Testis (tissue), 3 donors: Measurements from ENCODE around the gene LGI1. TPM values are rescaled to one million over a fixed set of nuclear protein-coding genes. Genes with fewer than 3 reads are reported as not detected.

Experiments
- DNase-seq: peaks from one replicate; pipeline ENCODE4 v3.0.0-alpha.2; 2019
- H3K27ac ChIP-seq, 2 donors: fragments of 200-600 bp; sonication (generic); one replicate each; pipeline ENCODE4 v1.5.1; 2019
- H3K27me3 ChIP-seq: fragments of 200-600 bp; sonication (generic); one replicate; pipeline ENCODE4 v1.5.1; 2019
- H3K36me3 ChIP-seq: fragments of 200-600 bp; sonication (generic); one replicate; pipeline ENCODE4 v1.5.1; 2017; ENCODE audit warnings: low read depth; ENCODE audit errors: missing control alignments
- H3K4me1 ChIP-seq: fragments of 200-600 bp; sonication (generic); one replicate; pipeline ENCODE4 v1.5.1; 2019
- H3K4me3 ChIP-seq, 2 donors: fragments of 200-600 bp; sonication (generic); one replicate each; pipeline ENCODE4 v1.5.1; 2017 to 2019
- H3K9me3 ChIP-seq: fragments of 200-600 bp; sonication (generic); one replicate; pipeline ENCODE4 v1.5.1; 2017
- POLR2A ChIP-seq: fragments of 450-650 bp; IDR thresholded peaks from one replicate; pipeline ENCODE4 v1.6.1; 2017; ENCODE audit warnings: antibody characterized with exemption, mild to moderate bottlenecking, moderate library complexity
- WGBS, 2 donors: methylation state at CpG; one replicate each; pipeline ENCODE4 v1.1.5; 2018; 5-methylcytosine and 5-hydroxymethylcytosine counted together
- intact Hi-C: fragments of 100-400 bp; cut with DNase I; formaldehyde crosslinking; loops from one replicate; pipeline ENCODE4 v1.15.1; 2023; ENCODE audit warnings: low total_unique reads
- polyA plus RNA-seq: library from polyadenylated mRNA; stranded (reverse); fragments of 350-450 nt; fragmentation: Illumina TruSeq; extraction: RNeasy Lipid Tissue Mini Kit (QIAGEN cat#74804); gene quantifications from one replicate; pipeline ENCODE4 v1.2.3, GENCODE V29; 2014; ENCODE audit warnings: low read depth, low replicate concordance; ENCODE audit not compliant: insufficient read depth
- total RNA-seq, 2 donors: library from RNA; depleted of rRNA; stranded (reverse); fragments of >200 nt; gene quantifications; one replicate each; pipeline ENCODE4 v1.2.3, GENCODE V29; 2016
- TF ChIP-seq, protein P1 (sequence below), 3 experiments: fragments of 450-650 bp in 2 of 3; fragments of 200-600 bp in 1 of 3; sonication (generic) in 1 of 3; IDR thresholded peaks; one replicate each; pipeline ENCODE4 v1.5.1; 2016 to 2019; ENCODE audit warnings: antibody characterized with exemption in 3 of 3, mild to moderate bottlenecking in 2 of 3, moderate library complexity in 1 of 3

Gene LGI1
- total and polyA plus RNA-seq, 3 donors from 2014 or later, result 0.56 to 2.1 (median 1.0) TPM

DNA sequence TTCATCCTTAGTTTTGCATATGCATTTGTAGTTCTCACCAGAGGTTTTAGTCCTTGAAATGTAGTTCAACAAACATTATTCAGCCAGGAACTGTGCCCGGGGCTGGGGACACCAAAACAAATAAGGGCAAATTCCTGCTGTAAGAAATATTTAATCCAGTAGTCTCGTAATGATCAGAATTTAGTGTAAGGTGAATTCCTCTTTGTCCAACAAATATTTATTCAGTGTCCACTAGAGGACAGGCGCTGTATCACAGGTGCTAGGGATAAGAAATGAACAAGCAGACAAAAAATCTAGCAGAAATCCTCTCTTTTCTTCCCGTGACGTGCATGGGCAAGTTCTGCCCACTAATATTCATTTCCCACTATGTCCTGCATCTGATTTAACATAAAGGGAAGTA, 17.6 kb downstream of the LGI1 start:
- TF ChIP-seq POLR2A, result no peak
- TF ChIP-seq, protein P1, sequence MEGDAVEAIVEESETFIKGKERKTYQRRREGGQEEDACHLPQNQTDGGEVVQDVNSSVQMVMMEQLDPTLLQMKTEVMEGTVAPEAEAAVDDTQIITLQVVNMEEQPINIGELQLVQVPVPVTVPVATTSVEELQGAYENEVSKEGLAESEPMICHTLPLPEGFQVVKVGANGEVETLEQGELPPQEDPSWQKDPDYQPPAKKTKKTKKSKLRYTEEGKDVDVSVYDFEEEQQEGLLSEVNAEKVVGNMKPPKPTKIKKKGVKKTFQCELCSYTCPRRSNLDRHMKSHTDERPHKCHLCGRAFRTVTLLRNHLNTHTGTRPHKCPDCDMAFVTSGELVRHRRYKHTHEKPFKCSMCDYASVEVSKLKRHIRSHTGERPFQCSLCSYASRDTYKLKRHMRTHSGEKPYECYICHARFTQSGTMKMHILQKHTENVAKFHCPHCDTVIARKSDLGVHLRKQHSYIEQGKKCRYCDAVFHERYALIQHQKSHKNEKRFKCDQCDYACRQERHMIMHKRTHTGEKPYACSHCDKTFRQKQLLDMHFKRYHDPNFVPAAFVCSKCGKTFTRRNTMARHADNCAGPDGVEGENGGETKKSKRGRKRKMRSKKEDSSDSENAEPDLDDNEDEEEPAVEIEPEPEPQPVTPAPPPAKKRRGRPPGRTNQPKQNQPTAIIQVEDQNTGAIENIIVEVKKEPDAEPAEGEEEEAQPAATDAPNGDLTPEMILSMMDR (IDR thresholded peaks at IDR 0.05), result no peak
- Histone ChIP-seq H3K36me3 (no peaks in the 10 kb centered on the region), H3K27ac (no peak overlapping the region), H3K4me3 (no peak overlapping the region), H3K4me1 (peaks cover 3% of the 10 kb centered on the region), H3K9me3 (no peaks in the 10 kb centered on the region), H3K27me3 (no peaks in the 10 kb centered on the region)
- intact Hi-C loops, result no loop called here
- DNase-seq, result no peak
- 88 to 92% methylated on average over 5 of the region's 5 CpGs for WGBS, 2 donors

DNA sequence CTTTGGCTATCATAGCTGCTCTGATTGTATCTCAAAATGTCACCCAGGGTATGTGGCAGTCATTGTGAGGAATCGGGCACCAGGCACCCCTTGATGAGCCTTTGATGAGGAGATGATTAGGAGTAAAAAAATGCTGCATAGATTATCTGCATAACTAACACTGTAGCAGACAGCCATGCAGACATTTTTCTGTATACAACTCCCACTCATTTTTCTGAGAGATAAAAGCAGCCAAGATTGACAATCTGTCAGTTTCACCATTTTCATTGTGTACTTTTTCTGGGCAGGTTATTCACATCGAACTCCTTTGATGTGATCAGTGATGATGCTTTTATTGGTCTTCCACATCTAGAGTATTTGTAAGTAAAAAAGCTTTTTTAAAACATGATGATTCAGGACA, 19.4 kb downstream of the LGI1 start:
- Histone ChIP-seq H3K27ac (no peak overlapping the region), H3K36me3 (no peaks in the 10 kb centered on the region), H3K4me3 (no peak overlapping the region), H3K27me3 (no peaks in the 10 kb centered on the region), H3K9me3 (no peaks in the 10 kb centered on the region), H3K4me1 (peaks cover 3% of the 10 kb centered on the region)
- 40 to 41% methylated on average over 2 of the region's 2 CpGs for WGBS, 2 donors
- TF ChIP-seq POLR2A, result no peak
- TF ChIP-seq, protein P1 (IDR thresholded peaks at IDR 0.05), result no peak
- no peak for DNase-seq
- intact Hi-C loops, result no loop called here

DNA sequence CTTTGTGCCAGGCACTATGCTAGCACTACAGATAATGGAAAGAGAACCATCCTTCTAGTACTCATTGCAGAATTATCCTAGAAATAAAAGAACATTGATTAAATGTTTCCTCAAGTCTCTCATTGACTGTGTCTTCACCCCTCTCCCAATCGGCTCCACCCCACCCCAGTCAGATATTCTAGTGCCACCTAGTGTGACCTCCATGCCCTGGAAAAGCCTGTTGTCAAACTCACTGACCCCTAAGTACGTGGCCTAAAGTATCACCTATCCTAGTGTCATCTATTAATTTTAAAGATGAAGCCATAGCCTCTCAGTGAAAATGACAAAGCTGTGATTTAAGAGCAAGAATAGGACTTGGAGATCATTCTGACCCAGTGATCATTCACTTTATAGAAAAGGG, 26.3 kb downstream of the LGI1 start:
- WGBS, 2 donors, result 73 to 74% methylated on average over 2 of the region's 2 CpGs
- TF ChIP-seq, protein P1 (IDR thresholded peaks at IDR 0.05), result no peak
- TF ChIP-seq POLR2A, result no peak
- Histone ChIP-seq H3K9me3 (no peaks in the 10 kb centered on the region), H3K4me1 (no peaks in the 10 kb centered on the region), H3K4me3 (no peak overlapping the region), H3K27ac (no peak overlapping the region), H3K27me3 (no peaks in the 10 kb centered on the region), H3K36me3 (no peaks in the 10 kb centered on the region)
- DNase-seq, result no peak
- intact Hi-C loops, result no loop called here

DNA sequence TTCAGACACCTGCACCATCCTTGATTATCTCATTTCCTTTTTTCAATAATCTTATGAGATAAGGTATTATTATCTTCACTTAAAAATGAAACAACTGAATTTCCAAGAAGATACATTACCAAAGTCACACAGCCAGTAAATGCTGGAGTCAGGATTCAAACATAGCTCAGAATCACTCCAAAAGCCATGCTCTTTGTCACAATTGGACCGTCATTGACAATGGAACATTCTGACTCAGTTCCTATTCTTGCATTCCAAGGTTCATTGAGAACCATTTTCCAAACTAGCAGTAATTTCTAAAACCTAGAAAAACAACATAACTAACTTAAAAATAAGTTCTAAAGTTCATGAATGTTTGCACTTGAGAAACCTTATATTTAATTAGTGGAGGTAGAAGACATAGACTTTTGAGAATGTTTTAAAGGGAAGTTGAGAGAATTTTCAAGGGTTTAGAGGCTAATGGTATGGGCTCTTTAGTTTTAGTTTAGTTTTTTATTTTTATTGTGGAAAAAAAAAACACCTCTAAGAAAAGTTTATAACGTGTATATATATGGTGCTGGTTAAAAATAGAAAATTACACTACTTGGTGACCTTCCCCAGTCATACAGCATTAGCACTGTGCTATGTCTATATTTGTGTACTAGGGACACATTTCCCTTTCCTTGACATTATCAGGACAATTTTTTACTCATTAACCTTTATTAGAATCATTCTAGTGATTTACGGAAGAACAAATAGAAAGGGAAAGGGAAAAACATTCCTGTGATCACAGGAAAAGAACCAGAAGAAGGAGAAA, 30.9 kb downstream of the LGI1 start:
- intact Hi-C loops, result no loop called here
- no peaks in the 10 kb centered on the region for H3K27me3 ChIP-seq
- no peak overlapping the region for H3K4me3 ChIP-seq
- no peak for TF ChIP-seq POLR2A
- TF ChIP-seq, protein P1 (IDR thresholded peaks at IDR 0.05), result no peak
- H3K4me1 ChIP-seq, result no peaks in the 10 kb centered on the region
- no peaks in the 10 kb centered on the region for H3K36me3 ChIP-seq
- no peak for DNase-seq
- WGBS, 2 donors, result 91 to 94% methylated on average over 3 of the region's 3 CpGs
- no peak overlapping the region for H3K27ac ChIP-seq
- H3K9me3 ChIP-seq, result no peaks in the 10 kb centered on the region

DNA sequence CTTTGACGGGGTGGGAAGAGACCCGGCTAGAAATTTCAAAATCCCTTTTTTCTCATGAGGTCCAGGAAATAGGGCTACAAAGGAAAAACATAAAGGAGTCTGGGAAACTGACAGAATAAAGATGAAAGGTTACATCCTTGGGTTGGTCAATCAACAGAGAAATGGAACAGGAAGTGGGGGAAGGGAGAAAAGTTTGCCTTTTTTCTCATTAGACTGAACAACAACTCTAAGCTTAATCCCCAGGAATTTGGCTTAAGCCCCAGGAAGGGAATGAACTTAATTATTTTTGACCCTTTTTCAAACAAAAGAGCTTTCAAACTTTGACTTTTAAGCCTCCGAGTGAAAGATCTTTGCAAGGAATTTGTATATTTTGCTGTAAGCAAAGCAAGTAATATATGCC, 32.7 kb downstream of the LGI1 start:
- DNase-seq, result no peak
- no peaks in the 10 kb centered on the region for H3K4me1 ChIP-seq
- intact Hi-C loops, result no loop called here
- H3K4me3 ChIP-seq, result no peak overlapping the region
- no peaks in the 10 kb centered on the region for H3K36me3 ChIP-seq
- no peak for TF ChIP-seq POLR2A
- TF ChIP-seq, protein P1 (IDR thresholded peaks at IDR 0.05), result no peak
- H3K27me3 ChIP-seq, result no peaks in the 10 kb centered on the region
- no peak overlapping the region for H3K27ac ChIP-seq
- 72 to 76% methylated on average over 3 of the region's 3 CpGs for WGBS, 2 donors
- H3K9me3 ChIP-seq, result no peaks in the 10 kb centered on the region
